OCI-LY7 (cell line): Measurements from ENCODE around the gene CKLF. TPM values are rescaled to one million over a fixed set of nuclear protein-coding genes. Genes with fewer than 3 reads are reported as not detected.

Source experiments
- BruUV-seq: library from RNA; stranded (reverse); fragments of 400-500 nt; replicated peaks from 2 replicates; lab custom pipeline; 2021; lab: Mats Ljungman, UMichigan
- CTCF ChIA-PET: fragments of 300-600 bp; sonication (Branson Sonifier 250); formaldehyde crosslinking; loops from one replicate; lab custom pipeline; 2022; ENCODE audit warnings: antibody characterized with exemption; ENCODE audit not compliant: unreplicated experiment; lab: Charles Lee
- POLR2A ChIA-PET: fragments of 300-600 bp; sonication (Branson Sonifier 250); formaldehyde crosslinking; loops from one replicate; lab custom pipeline; 2022; ENCODE audit warnings: antibody characterized with exemption; lab: Charles Lee
- DNase-seq: peaks from one replicate; pipeline ENCODE4 v3.0.0-alpha.2; 2015; ENCODE audit warnings: low spot score
- H2AFZ ChIP-seq: fragments of 200-600 bp; sonication (generic), shearing (Covaris generic); 2 replicates; pipeline ENCODE4 v1.6.1; 2014; ENCODE audit warnings: mild to moderate bottlenecking, antibody characterized with exemption, low read length, moderate library complexity
- H3K27ac ChIP-seq: fragments of 200-600 bp; sonication (generic); 2 replicates; pipeline ENCODE4 v1.5.1; 2014; ENCODE audit warnings: mixed run types, low read depth, mild to moderate bottlenecking, moderate library complexity, low read length, inconsistent platforms; ENCODE audit not compliant: poor library complexity, severe bottlenecking
- H3K36me3 ChIP-seq: fragments of 200-600 bp; sonication (generic); 2 replicates; pipeline ENCODE4 v1.6.1; 2014; ENCODE audit warnings: mild to moderate bottlenecking, antibody characterized with exemption, low read length, moderate library complexity, mixed read lengths; ENCODE audit not compliant: insufficient read depth
- H3K4me1 ChIP-seq: fragments of 200-600 bp; sonication (generic); 2 replicates; pipeline ENCODE4 v1.5.1; 2014; ENCODE audit warnings: mild to moderate bottlenecking, low read length; ENCODE audit not compliant: insufficient read depth, poor library complexity, severe bottlenecking
- H3K4me2 ChIP-seq: fragments of 200-600 bp; sonication (generic); 2 replicates; pipeline ENCODE4 v1.6.1; 2014; ENCODE audit warnings: mild to moderate bottlenecking, low read length
- H3K4me3 ChIP-seq: fragments of 200-600 bp; sonication (generic); 2 replicates; pipeline ENCODE4 v1.5.1; 2014; ENCODE audit warnings: mild to moderate bottlenecking, low read depth, low read length; ENCODE audit not compliant: poor library complexity, severe bottlenecking
- H3K79me2 ChIP-seq: fragments of 200-600 bp; sonication (generic); 2 replicates; pipeline ENCODE4 v1.6.1; 2016; ENCODE audit warnings: low read depth, mild to moderate bottlenecking, low read length, moderate library complexity, mixed read lengths; ENCODE audit not compliant: insufficient read depth
- H3K9me2 ChIP-seq: fragments of 200-600 bp; sonication (generic); 2 replicates; pipeline ENCODE4 v1.6.1; 2016; ENCODE audit warnings: mild to moderate bottlenecking, low read length, mixed read lengths; ENCODE audit not compliant: insufficient read depth
- H3K9me3 ChIP-seq: fragments of 200-600 bp; sonication (generic); 2 replicates; pipeline ENCODE4 v1.6.1; 2014; ENCODE audit warnings: mild to moderate bottlenecking, mixed run types, low read length, mixed read lengths
- H4K20me1 ChIP-seq: fragments of 200-600 bp; sonication (generic); 2 replicates; pipeline ENCODE4 v1.6.1; 2014; ENCODE audit warnings: mild to moderate bottlenecking, antibody characterized with exemption, low read length, moderate library complexity, mixed read lengths; ENCODE audit not compliant: insufficient read depth
- CTCF ChIP-seq: fragments of 200-600 bp; sonication (generic); conservative IDR thresholded peaks from 2 replicates; pipeline ENCODE4 v1.5.1; 2014; ENCODE audit warnings: mild to moderate bottlenecking, antibody characterized with exemption, low read length, moderate library complexity, mixed read lengths
- EZH2phosphoT487 ChIP-seq: fragments of 200-600 bp; sonication (generic); IDR thresholded peaks from 2 replicates; pipeline ENCODE4 v1.6.1; 2018; ENCODE audit warnings: low read depth, borderline replicate concordance, mild to moderate bottlenecking, mixed run types, antibody characterized with exemption, low read length, moderate library complexity, mixed read lengths
- intact Hi-C: fragments of 100-400 bp; cut with micrococcal nuclease; formaldehyde crosslinking; loops from one replicate; pipeline ENCODE4 v1.10.0; 2022; ENCODE audit not compliant: unreplicated experiment
- total RNA-seq, 2 experiments: library from RNA; depleted of rRNA in 1 of 2; stranded (reverse); fragments of >200 nt in 1 of 2; shearing (Covaris generic) in 1 of 2; gene quantifications; 2 replicates each; pipeline ENCODE4 v1.2.3, GENCODE V29; 2014 to 2022

The CKLF gene
- total RNA-seq, 2 experiments from 2014 or later = 56.6 to 98.7 TPM

GRCh38 chr16:66551788-66552285 lies 539 bp upstream of the CKLF start:
- POLR2A ChIA-PET = interaction anchor here (0.8 to 3.8 kb wide), 12 partner anchors 8 to 75 kb away, joined by 3 to 23 read pairs (median 5); no protein-coding TSS in a partner anchor
- peak; percentile 26 for DNase-seq

GRCh38 chr16:66553223-66553622 lies 847 bp downstream of the CKLF start:
- peaks cover 13% of the 10 kb centered on the region; the same call in 1 of the 2 replicates for H4K20me1 ChIP-seq
- H3K9me2 ChIP-seq = no peaks in the 10 kb centered on the region
- peak overlapping the region; percentile 75 for H3K4me3 ChIP-seq
- peak; percentile 29 for DNase-seq
- peak overlapping the region; percentile 89; the same call in 1 of the 2 replicates for H2AFZ ChIP-seq
- H3K27ac ChIP-seq = peak overlapping the region; percentile 68
- H3K36me3 ChIP-seq = peaks cover 42% of the 10 kb centered on the region
- H3K9me3 ChIP-seq = no peaks in the 10 kb centered on the region
- ChIA-PET CTCF (interaction anchor here (1.5 kb wide), 1 partner anchor 14 kb away, joined by 3 read pairs; no protein-coding TSS in a partner anchor), POLR2A (interaction anchor here (1.2 to 3.8 kb wide), 7 partner anchors 9 to 145 kb away, joined by 3 to 23 read pairs (median 6); no protein-coding TSS in a partner anchor)
- peaks cover 37% of the 10 kb centered on the region for H3K79me2 ChIP-seq
- TF ChIP-seq EZH2phosphoT487 = no peak
- TF ChIP-seq CTCF = no peak
- intact Hi-C loops = loop anchor here (2.0 to 5.0 kb wide), 3 partner anchors 28 to 74 kb away; partner anchors contain the start of gene CMTM3
- no TSS peak for BruUV-seq
- peaks cover 70% of the 10 kb centered on the region for H3K4me1 ChIP-seq
- H3K4me2 ChIP-seq = peak overlapping the region; percentile 95

More at GRCh38 chr16:66551788-66552285, 539 bp upstream of the CKLF start:
- Histone ChIP-seq H4K20me1 (peaks cover 13% of the 10 kb centered on the region; the same call in 1 of the 2 replicates), H2AFZ (peak overlapping the region; percentile 89), H3K4me3 (peak overlapping the region; percentile 75), H3K36me3 (peaks cover 29% of the 10 kb centered on the region), H3K27ac (peak overlapping the region; percentile 68), H3K4me1 (peaks cover 70% of the 10 kb centered on the region), H3K4me2 (peak overlapping the region; percentile 95), H3K79me2 (peaks cover 33% of the 10 kb centered on the region), H3K9me3 (no peaks in the 10 kb centered on the region), H3K9me2 (no peaks in the 10 kb centered on the region)
- intact Hi-C loops = loop anchor here (1.0 to 5.0 kb wide), 4 partner anchors 27 to 73 kb away; partner anchors contain the start of gene CMTM3
- CTCF ChIA-PET = interaction anchor here (1.2 to 1.5 kb wide), 2 partner anchors 12 to 35 kb away, joined by 3 read pairs; no protein-coding TSS in a partner anchor
- TF ChIP-seq EZH2phosphoT487 = no peak
- TSS peak; percentile 98 for BruUV-seq

- Histone ChIP-seq H3K9me3 (no peaks in the 10 kb centered on the region), H4K20me1 (peaks cover 13% of the 10 kb centered on the region; the same call in 1 of the 2 replicates), H3K4me3 (peak overlapping the region; percentile 75), H2AFZ (no peak overlapping the region), H3K9me2 (no peaks in the 10 kb centered on the region), H3K27ac (no peak overlapping the region), H3K79me2 (peaks cover 37% of the 10 kb centered on the region), H3K36me3 (peaks cover 50% of the 10 kb centered on the region), H3K4me2 (peak overlapping the region; percentile 95), H3K4me1 (peaks cover 62% of the 10 kb centered on the region)
- DNase-seq = no peak
- no peak for TF ChIP-seq EZH2phosphoT487
- no peak for TF ChIP-seq CTCF
- no TSS peak for BruUV-seq
- POLR2A ChIA-PET = interaction anchor here (1.4 to 3.8 kb wide), 3 partner anchors 10 to 146 kb away, joined by 3 to 23 read pairs (median 5); no protein-coding TSS in a partner anchor
- intact Hi-C loops = loop anchor here (5.0 kb wide), 1 partner anchor 48 kb away; the partner anchor contains the start of gene CMTM3
- CTCF ChIA-PET = no interaction called here
These were observed 1.6 kb downstream of the CKLF start for GRCh38 chr16:66554021-66554420.
